A549 (cell line): Measurements from ENCODE around the gene TPBGL. TPM values are rescaled to one million over a fixed set of nuclear protein-coding genes. Genes with fewer than 3 reads are reported as not detected.

Experiments
- ATAC-seq, 2 experiments: fragments of 200-7000 bp in 1 of 2; fragments of >200 bp in 1 of 2; cut with Nextera tagmentation in 1 of 2; cut with Tn5 transposase in 1 of 2; 3 replicates each; pipeline versions ENCODE4 v1.8.0 to v1.9.1; 2018 to 2020; ENCODE audit warnings: mild to moderate bottlenecking in 1 of 2, moderate library complexity in 1 of 2
- CTCF ChIA-PET: fragments of 300-600 bp; sonication (Branson Sonifier 250); formaldehyde crosslinking; extraction: SDS; loops from one replicate; lab custom pipeline; 2021; ENCODE audit warnings: antibody characterized with exemption, inconsistent platforms; lab: Yijun Ruan, JAX
- POLR2A ChIA-PET: fragments of 350-600 bp; formaldehyde crosslinking; extraction: SDS; loops from one replicate; lab custom pipeline; 2021; ENCODE audit warnings: antibody characterized with exemption, inconsistent platforms; lab: Yijun Ruan, JAX
- DNase-seq, 2 experiments: peaks; one replicate each; pipeline versions ENCODE4 v3.0.0 to v3.0.0-alpha.2; 2011 to 2016; ENCODE audit warnings: low read depth in 1 of 2, low spot score in 1 of 2
- FAIRE-seq: peaks from 2 replicates; lab custom pipeline; 2011; peaks lifted over from hg19 to GRCh38; lab: Jason Lieb, UNC
- H3K27ac ChIP-seq, 2 experiments: fragments of >200 bp; sonication (Bioruptor Twin); formaldehyde crosslinking; 3 replicates each; pipeline ENCODE4 v1.5.1; 2016 to 2017
- H3K4me1 ChIP-seq: fragments of >200 bp; sonication (Bioruptor Twin); formaldehyde crosslinking; 3 replicates; pipeline ENCODE4 v1.6.1; 2016
- H3K4me2 ChIP-seq: fragments of >200 bp; sonication (Bioruptor Twin); formaldehyde crosslinking; 3 replicates; pipeline ENCODE4 v1.6.1; 2016
- H3K4me3 ChIP-seq: fragments of >200 bp; sonication (Bioruptor Twin); formaldehyde crosslinking; 3 replicates; pipeline ENCODE4 v1.5.1; 2016
- H3K9me3 ChIP-seq: fragments of >200 bp; sonication (Bioruptor Twin); formaldehyde crosslinking; 3 replicates; pipeline ENCODE4 v1.6.1; 2016
- BCL3 ChIP-seq: fragments of >200 bp; sonication (Bioruptor Twin); formaldehyde crosslinking; IDR thresholded peaks from 3 replicates; pipeline ENCODE4 v1.6.1; 2016
- BHLHE40 ChIP-seq: IDR thresholded peaks from 2 replicates; pipeline ENCODE4 v1.6.1; 2012; ENCODE audit warnings: low read depth, low read length, inconsistent platforms
- CEBPB ChIP-seq, 2 experiments: fragments of >200 bp in 1 of 2; sonication (Bioruptor Twin) in 1 of 2; formaldehyde crosslinking in 1 of 2; IDR thresholded peaks; 2 replicates each; pipeline ENCODE4 v1.6.1; 2012 to 2016
- E2F6 ChIP-seq: IDR thresholded peaks from 2 replicates; pipeline ENCODE4 v1.6.1; 2012; ENCODE audit warnings: low read depth, borderline replicate concordance
- EHF ChIP-seq: fragments of 250-450 bp; sonication (Bioruptor Pico); IDR thresholded peaks from 2 replicates; pipeline ENCODE4 v1.5.0; 2020; ENCODE audit warnings: mild to moderate bottlenecking
- ELK1 ChIP-seq: fragments of 150-350 bp; IDR thresholded peaks from 2 replicates; pipeline ENCODE4 v1.6.1; 2014; ENCODE audit warnings: low read depth, mild to moderate bottlenecking, low read length
- HEYL ChIP-seq: fragments of 250-450 bp; sonication (Bioruptor Pico); IDR thresholded peaks from 2 replicates; pipeline ENCODE4 v1.8.0; 2021; ENCODE audit warnings: mild to moderate bottlenecking, moderate library complexity
- HOXA7 ChIP-seq: fragments of 250-450 bp; sonication (Bioruptor Pico); IDR thresholded peaks from 2 replicates; pipeline ENCODE4 v1.5.0; 2020; ENCODE audit warnings: mild to moderate bottlenecking, moderate library complexity
- HOXB13 ChIP-seq: fragments of 250-450 bp; sonication (Bioruptor Pico); IDR thresholded peaks from 2 replicates; pipeline ENCODE4 v1.5.0; 2020; ENCODE audit warnings: low read depth, mild to moderate bottlenecking, moderate library complexity
- MAFK ChIP-seq: fragments of 450-650 bp; IDR thresholded peaks from 2 replicates; pipeline ENCODE4 v1.6.1; 2014; ENCODE audit not compliant: partially characterized antibody
- MYC ChIP-seq: IDR thresholded peaks from 2 replicates; pipeline ENCODE4 v1.6.1; 2012; ENCODE audit warnings: mild to moderate bottlenecking, inconsistent platforms, low read length, improper control_type of control experiment, borderline replicate concordance
- POLR2AphosphoS2 ChIP-seq: conservative IDR thresholded peaks from 2 replicates; pipeline ENCODE4 v1.6.1; 2012; ENCODE audit warnings: low read length, improper control_type of control experiment, inconsistent platforms
- RFX5 ChIP-seq: fragments of 450-650 bp; IDR thresholded peaks from 2 replicates; pipeline ENCODE4 v1.7.1; 2014; ENCODE audit warnings: antibody characterized with exemption, mild to moderate bottlenecking, moderate library complexity
- SREBF2 ChIP-seq: fragments of 450-650 bp; IDR thresholded peaks from 2 replicates; pipeline ENCODE4 v1.6.1; 2014; ENCODE audit warnings: mild to moderate bottlenecking, moderate library complexity
- USF2 ChIP-seq: fragments of 450-650 bp; IDR thresholded peaks from 2 replicates; pipeline ENCODE4 v1.6.1; 2014; ENCODE audit warnings: antibody characterized with exemption
- ZC3H11A ChIP-seq: fragments of 450-650 bp; IDR thresholded peaks from 2 replicates; pipeline ENCODE4 v1.6.1; 2014; ENCODE audit warnings: antibody characterized with exemption, mild to moderate bottlenecking
- ZFP36 ChIP-seq: fragments of 450-650 bp; IDR thresholded peaks from 2 replicates; pipeline ENCODE4 v1.6.1; 2014; ENCODE audit warnings: borderline replicate concordance; ENCODE audit not compliant: partially characterized antibody
- ZSCAN20 ChIP-seq: fragments of 250-450 bp; sonication (Bioruptor Pico); IDR thresholded peaks from 2 replicates; pipeline ENCODE4 v1.8.0; 2022; ENCODE audit warnings: mild to moderate bottlenecking, moderate library complexity
- WGBS: methylation state at CpG from one replicate; pipeline ENCODE4 v1.1.6; 2017; ENCODE audit errors: missing lambda C conversion rate; 5-methylcytosine and 5-hydroxymethylcytosine counted together
- polyA plus RNA-seq, 4 experiments: library from polyadenylated mRNA; depleted of rRNA in 3 of 4; stranded (reverse); fragments of >200 nt; fragmentation: RNase III in 1 of 4; extraction: RNeasy Plus Mini Kit Qiagen cat#74134 plus additional on column Dnase treatment in 1 of 4; gene quantifications; 2 replicates in 3 of 4; 3 replicates in 1 of 4; pipeline ENCODE4 v1.2.3, GENCODE V29; 2011 to 2017

Gene TPBGL
- polyA plus RNA-seq, 2 of the 4 experiments (the other 2 are of a cell fraction) = 0.03 to 0.12 TPM

DNA sequence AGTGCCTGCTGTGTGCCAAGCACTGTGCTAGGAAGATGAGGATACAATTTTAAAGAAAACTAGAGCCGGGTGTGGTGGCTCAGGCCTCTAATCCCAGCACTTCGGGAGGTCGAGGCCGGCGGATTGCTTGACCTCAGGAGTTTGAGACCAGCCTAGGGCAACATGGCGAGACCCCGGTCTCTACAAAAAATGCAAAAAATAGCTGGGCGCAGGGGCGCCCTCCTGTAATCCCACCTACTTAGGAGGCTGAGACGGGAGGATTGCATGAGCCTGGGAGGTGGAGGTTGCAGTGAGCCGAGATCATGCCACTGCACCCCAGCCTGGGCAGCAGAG is 8.3 kb downstream of the TPBGL start:
- Histone ChIP-seq H3K4me2 (no peak overlapping the region), H3K27ac (no peak overlapping the region), H3K9me3 (peaks cover 17% of the 10 kb centered on the region; the same call in 2 of the 3 replicates), H3K4me1 (no peaks in the 10 kb centered on the region), H3K4me3 (no peak overlapping the region)
- ChIA-PET CTCF (interaction anchor here (0.6 to 19.6 kb wide), 72 partner anchors 9 to 796 kb away, joined by 3 to 445 read pairs (median 5); partner anchors contain the start of genes SLCO2B1, SPCS2, TPBGL and XRRA1), POLR2A (interaction anchor here (1.0 kb wide), 2 partner anchors 44 to 226 kb away, joined by 3 to 5 read pairs; no protein-coding TSS in a partner anchor)
- 24% methylated on average over 11 of the region's 11 CpGs for WGBS
- TF ChIP-seq BHLHE40 (no peak), RFX5 (no peak), HOXA7 (CRISPR knock-in tag) (no peak), EHF (no peak), HEYL (CRISPR knock-in tag) (no peak), ZFP36 (no peak)
- TF ChIP-seq, all 56 proteins: peak for 0
- DNase-seq (no peak), FAIRE-seq (no peak), ATAC-seq (no peak)

- TF ChIP-seq MAFK (no peak), RFX5 (no peak), ZC3H11A (no peak), MYC (no peak), USF2 (no peak), E2F6 (no peak), BCL3 (no peak), SREBF2 (no peak), HOXA7 (CRISPR knock-in tag) (no peak), ZSCAN20 (CRISPR knock-in tag) (no peak), HOXB13 (CRISPR knock-in tag) (no peak), ELK1 (no peak)
- POLR2A ChIA-PET = no interaction called here
- no peaks in the 10 kb centered on the region for H3K4me1 ChIP-seq
- ATAC-seq = peak in 1 of 2 experiments; percentile 28; a peak in 3 of 6 replicates
- WGBS = 28% methylated on average over 3 of the region's 3 CpGs
- CTCF ChIA-PET = interaction anchor here (1.0 to 19.6 kb wide), 27 partner anchors 10 to 795 kb away, joined by 3 to 445 read pairs (median 10); partner anchors contain the start of genes SLCO2B1, SPCS2, TPBGL and XRRA1
- no peak overlapping the region for H3K4me2 ChIP-seq
- no peak overlapping the region for H3K4me3 ChIP-seq
- H3K27ac ChIP-seq = no peak overlapping the region
- no peak for DNase-seq
- FAIRE-seq = no peak
- H3K9me3 ChIP-seq = peaks cover 23% of the 10 kb centered on the region
Measured at GRCh38 chr11:75249704-75250103, 9.1 kb downstream of the TPBGL start.

GRCh38 chr11:75254326-75254725 is 13.8 kb downstream of the TPBGL start:
- no peak overlapping the region for H3K4me3 ChIP-seq
- DNase-seq (no peak), FAIRE-seq (no peak)
- CTCF ChIA-PET = interaction anchor here (2.0 kb wide), 1 partner anchor 232 kb away, joined by 6 read pairs; no protein-coding TSS in a partner anchor
- H3K27ac ChIP-seq = no peak overlapping the region
- TF ChIP-seq RFX5 (no peak), CEBPB (IDR thresholded peaks at IDR 0.05) (no peak), POLR2AphosphoS2 (no peak)
- TF ChIP-seq, all 56 proteins: peak for 0
- peaks cover 26% of the 10 kb centered on the region for H3K9me3 ChIP-seq
- ATAC-seq = no peak
- no peak overlapping the region for H3K4me2 ChIP-seq
- H3K4me1 ChIP-seq = no peaks in the 10 kb centered on the region
- POLR2A ChIA-PET = no interaction called here
